HCT116 (cell line): ENCODE measurements around the gene THBD. TPM values are rescaled to one million over a fixed set of nuclear protein-coding genes. Genes with fewer than 3 reads are reported as not detected.

Experiments used
- ATAC-seq: fragments of 200-7000 bp; cut with Tn5 transposase; 2 replicates; pipeline ENCODE4 v1.9.1; 2020; ENCODE audit warnings: mild to moderate bottlenecking, moderate library complexity
- BruUV-seq: library from RNA; stranded (reverse); fragments of 400-500 nt; replicated peaks from 2 replicates; lab custom pipeline; 2021; lab: Mats Ljungman, UMichigan
- CTCF ChIA-PET: fragments of 300-600 bp; sonication (Branson Sonifier 250); formaldehyde crosslinking; loops from one replicate; lab custom pipeline; 2021; ENCODE audit warnings: antibody characterized with exemption; lab: Charles Lee
- POLR2A ChIA-PET: fragments of 300-600, 350-600 bp; sonication (Branson Sonifier 250); formaldehyde crosslinking; loops from one replicate; lab custom pipeline; 2021; ENCODE audit warnings: antibody characterized with exemption; lab: Charles Lee
- RAD21 ChIA-PET, 2 experiments: fragments of 300-600 bp; sonication (Branson Sonifier 250); formaldehyde crosslinking; loops; one replicate each; lab custom pipeline; 2023; ENCODE audit warnings: low total read pairs in 2 of 2; ENCODE audit not compliant: uncharacterized antibody in 2 of 2, unreplicated experiment in 2 of 2, low non-redundant PET in 1 of 2; lab: Charles Lee
- DNase-seq: peaks from one replicate; pipeline ENCODE4 v3.0.0-alpha.2; 2010; ENCODE audit warnings: low read depth, low spot score
- H2AFZ ChIP-seq: fragments of 200-600 bp; shearing (Covaris generic), sonication (generic); 2 replicates; pipeline ENCODE4 v1.6.1; 2017; ENCODE audit warnings: low read depth, mixed run types, mixed read lengths, antibody characterized with exemption, low read length; ENCODE audit not compliant: poor library complexity, severe bottlenecking
- H3K27ac ChIP-seq: 2 replicates; pipeline ENCODE4 v1.5.1; 2012; ENCODE audit warnings: low read depth, low read length
- H3K27me3 ChIP-seq: fragments of 200-600 bp; sonication (generic); 2 replicates; pipeline ENCODE4 v1.6.1; 2016; ENCODE audit warnings: mixed run types, low read length, mixed read lengths; ENCODE audit not compliant: insufficient read depth
- H3K36me3 ChIP-seq, 2 experiments: fragments of 200-500 bp in 1 of 2; fragments of 200-600 bp in 1 of 2; sonication (Bioruptor generic) in 1 of 2; sonication (generic) in 1 of 2; 2 replicates each; pipeline versions ENCODE4 v1.5.1 to v1.6.1; 2014 to 2016; ENCODE audit warnings: low read length in 2 of 2, inconsistent platforms in 1 of 2, mixed read lengths in 1 of 2, mixed run types in 1 of 2; ENCODE audit not compliant: insufficient read depth in 2 of 2, control insufficient read depth in 1 of 2
- H3K4me1 ChIP-seq, 2 experiments: fragments of 200-600 bp in 1 of 2; sonication (generic) in 1 of 2; 2 replicates each; pipeline versions ENCODE4 v1.5.1 to v1.6.1; 2012 to 2017; ENCODE audit warnings: low read length in 2 of 2, inconsistent platforms in 1 of 2, mild to moderate bottlenecking in 1 of 2, mixed read lengths in 1 of 2, mixed run types in 1 of 2, moderate library complexity in 1 of 2; ENCODE audit not compliant: insufficient read depth in 2 of 2, control insufficient read depth in 1 of 2
- H3K4me2 ChIP-seq: fragments of 200-600 bp; sonication (generic); 2 replicates; pipeline ENCODE4 v1.6.1; 2017; ENCODE audit warnings: mixed run types, low read length, mixed read lengths
- H3K4me3 ChIP-seq, 2 experiments: fragments of 200-600 bp in 1 of 2; sonication (generic) in 1 of 2; replicated peaks in 1 of 2; 2 replicates each; pipeline ENCODE4 v1.5.1; 2011 to 2016; ENCODE audit warnings: low read length in 2 of 2, control low read depth in 1 of 2, low read depth in 1 of 2, mild to moderate bottlenecking in 1 of 2, mixed read lengths in 1 of 2, mixed run types in 1 of 2
- H3K79me2 ChIP-seq: fragments of 200-600 bp; sonication (generic); 2 replicates; pipeline ENCODE4 v1.6.1; 2017; ENCODE audit warnings: mild to moderate bottlenecking, mixed run types, low read length, moderate library complexity, mixed read lengths; ENCODE audit not compliant: insufficient read depth
- H3K9ac ChIP-seq: fragments of 200-600 bp; sonication (generic); 2 replicates; pipeline ENCODE4 v1.6.1; 2016; ENCODE audit warnings: low read length, mixed read lengths
- H3K9me2 ChIP-seq: fragments of 200-600 bp; sonication (generic), shearing (Covaris generic); 2 replicates; pipeline ENCODE4 v1.6.1; 2017; ENCODE audit warnings: mixed run types, mild to moderate bottlenecking, moderate library complexity; ENCODE audit not compliant: insufficient read depth
- H3K9me3 ChIP-seq, 2 experiments: fragments of 200-500 bp in 1 of 2; fragments of 200-600 bp in 1 of 2; sonication (Bioruptor generic) in 1 of 2; sonication (generic) in 1 of 2; 2 replicates each; pipeline ENCODE4 v1.6.1; 2014 to 2017; ENCODE audit warnings: low read length in 2 of 2, mixed read lengths in 2 of 2, inconsistent platforms in 1 of 2, low read depth in 1 of 2, mild to moderate bottlenecking in 1 of 2, mixed run types in 1 of 2, moderate library complexity in 1 of 2; ENCODE audit not compliant: control insufficient read depth in 1 of 2, insufficient read depth in 1 of 2
- H4K20me1 ChIP-seq: fragments of 200-600 bp; sonication (generic), shearing (Covaris generic); 2 replicates; pipeline ENCODE4 v1.6.1; 2017; ENCODE audit warnings: mixed run types, mild to moderate bottlenecking, moderate library complexity; ENCODE audit not compliant: insufficient read depth
- CBX3 ChIP-seq: IDR thresholded peaks from 2 replicates; pipeline ENCODE4 v1.6.1; 2012; ENCODE audit warnings: low read depth
- EZH2 ChIP-seq: fragments of 200-600 bp; sonication (generic); IDR thresholded peaks from 2 replicates; pipeline ENCODE4 v1.6.1; 2017; ENCODE audit warnings: antibody characterized with exemption, mixed run types
- EZH2phosphoT487 ChIP-seq: fragments of 200-600 bp; IDR thresholded peaks from 2 replicates; pipeline ENCODE4 v1.6.1; 2018; ENCODE audit warnings: antibody characterized with exemption, borderline replicate concordance
- FOSL1 ChIP-seq: IDR thresholded peaks from 2 replicates; pipeline ENCODE4 v1.6.1; 2012; ENCODE audit warnings: low read depth
- JUND ChIP-seq: IDR thresholded peaks from 2 replicates; pipeline ENCODE4 v1.6.1; 2012
- POLR2A ChIP-seq: IDR thresholded peaks from 2 replicates; pipeline ENCODE4 v1.7.0; 2011; ENCODE audit warnings: borderline replicate concordance; ENCODE audit not compliant: insufficient read depth, insufficient read length; ENCODE audit errors: extremely low read depth
- POLR2AphosphoS5 ChIP-seq: IDR thresholded peaks from 2 replicates; pipeline ENCODE4 v1.6.1; 2011; ENCODE audit warnings: mild to moderate bottlenecking, low read depth, low read length, moderate library complexity
- RAD21 ChIP-seq: IDR thresholded peaks from 2 replicates; pipeline ENCODE4 v1.6.1; 2012; ENCODE audit warnings: low read depth, mild to moderate bottlenecking
- SIN3A ChIP-seq: IDR thresholded peaks from 2 replicates; pipeline ENCODE4 v1.6.1; 2012; ENCODE audit warnings: low read depth
- SP1 ChIP-seq: IDR thresholded peaks from 2 replicates; pipeline ENCODE4 v1.6.1; 2012; ENCODE audit warnings: low read depth
- SRF ChIP-seq: IDR thresholded peaks from 2 replicates; pipeline ENCODE4 v1.6.1; 2012; ENCODE audit warnings: low read depth
- TCF7L2 ChIP-seq: IDR thresholded peaks from 2 replicates; pipeline ENCODE4 v1.7.0; 2011; ENCODE audit warnings: borderline replicate concordance, inconsistent platforms; ENCODE audit not compliant: insufficient read depth, insufficient read length; ENCODE audit errors: extremely low read depth
- YY1 ChIP-seq: IDR thresholded peaks from 2 replicates; pipeline ENCODE4 v1.6.1; 2011; ENCODE audit warnings: low read length, low read depth, moderate library complexity, mild to moderate bottlenecking; ENCODE audit not compliant: insufficient replicate concordance; ENCODE audit errors: extremely low read depth
- ZNF274 ChIP-seq: fragments of 200-500 bp; sonication (Bioruptor generic); IDR thresholded peaks from 2 replicates; pipeline ENCODE4 v1.6.1; 2014; ENCODE audit warnings: mild to moderate bottlenecking, low read depth, low read length, inconsistent platforms
- intact Hi-C: fragments of 100-400 bp; cut with micrococcal nuclease; formaldehyde crosslinking; loops from 2 replicates; pipeline ENCODE4 v1.10.0; 2022
- total RNA-seq: library from RNA; stranded (reverse); gene quantifications from one replicate; pipeline ENCODE4 v1.2.1, GENCODE V29; 2021; ENCODE audit not compliant: unreplicated experiment
- TF ChIP-seq, protein P1 (sequence below): IDR thresholded peaks from 2 replicates; pipeline ENCODE4 v1.6.1; 2012
- TF ChIP-seq, protein P2 (sequence below): IDR thresholded peaks from 2 replicates; pipeline ENCODE4 v1.6.1; 2011; ENCODE audit warnings: mild to moderate bottlenecking, low read length, moderate library complexity; ENCODE audit not compliant: insufficient replicate concordance; ENCODE audit errors: extremely low read depth
- TF ChIP-seq, protein P3 (sequence below): IDR thresholded peaks from 2 replicates; pipeline ENCODE4 v1.6.1; 2012

THBD gene
- total RNA-seq, 1 experiment from 2014 or later, result 0.39 TPM

DNA sequence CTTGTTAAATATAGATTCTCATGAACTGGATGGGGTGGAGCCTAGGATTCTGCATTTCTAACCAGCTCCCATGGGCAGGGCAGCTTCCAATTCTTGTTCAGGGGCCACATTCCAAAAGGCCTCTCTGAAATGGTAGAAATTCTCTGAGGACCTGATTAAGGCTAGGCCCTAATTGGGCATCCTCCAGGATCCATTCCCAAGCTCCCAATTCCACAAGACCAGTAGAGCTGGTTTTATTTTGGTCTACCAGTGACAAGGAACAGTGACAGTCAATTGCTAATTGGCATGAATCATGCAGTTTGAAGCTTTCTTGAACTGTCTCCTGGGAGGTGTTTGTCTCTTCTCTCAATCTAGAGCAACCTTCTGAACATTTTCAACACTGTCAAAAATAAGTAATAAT, 3.0 kb downstream of the THBD start:
- TF ChIP-seq POLR2AphosphoS5 (no peak), ZNF274 (no peak), JUND (no peak), YY1 (no peak), RAD21 (no peak), CBX3 (no peak), SRF (no peak), SP1 (no peak), SIN3A (no peak), EZH2phosphoT487 (no peak), EZH2 (no peak), TCF7L2 (no peak), FOSL1 (no peak), POLR2A (no peak)
- TF ChIP-seq, protein P1, sequence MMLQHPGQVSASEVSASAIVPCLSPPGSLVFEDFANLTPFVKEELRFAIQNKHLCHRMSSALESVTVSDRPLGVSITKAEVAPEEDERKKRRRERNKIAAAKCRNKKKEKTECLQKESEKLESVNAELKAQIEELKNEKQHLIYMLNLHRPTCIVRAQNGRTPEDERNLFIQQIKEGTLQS, result no peak
- TF ChIP-seq, protein P2, sequence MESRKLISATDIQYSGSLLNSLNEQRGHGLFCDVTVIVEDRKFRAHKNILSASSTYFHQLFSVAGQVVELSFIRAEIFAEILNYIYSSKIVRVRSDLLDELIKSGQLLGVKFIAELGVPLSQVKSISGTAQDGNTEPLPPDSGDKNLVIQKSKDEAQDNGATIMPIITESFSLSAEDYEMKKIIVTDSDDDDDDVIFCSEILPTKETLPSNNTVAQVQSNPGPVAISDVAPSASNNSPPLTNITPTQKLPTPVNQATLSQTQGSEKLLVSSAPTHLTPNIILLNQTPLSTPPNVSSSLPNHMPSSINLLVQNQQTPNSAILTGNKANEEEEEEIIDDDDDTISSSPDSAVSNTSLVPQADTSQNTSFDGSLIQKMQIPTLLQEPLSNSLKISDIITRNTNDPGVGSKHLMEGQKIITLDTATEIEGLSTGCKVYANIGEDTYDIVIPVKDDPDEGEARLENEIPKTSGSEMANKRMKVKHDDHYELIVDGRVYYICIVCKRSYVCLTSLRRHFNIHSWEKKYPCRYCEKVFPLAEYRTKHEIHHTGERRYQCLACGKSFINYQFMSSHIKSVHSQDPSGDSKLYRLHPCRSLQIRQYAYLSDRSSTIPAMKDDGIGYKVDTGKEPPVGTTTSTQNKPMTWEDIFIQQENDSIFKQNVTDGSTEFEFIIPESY, result no peak
- TF ChIP-seq, protein P3, sequence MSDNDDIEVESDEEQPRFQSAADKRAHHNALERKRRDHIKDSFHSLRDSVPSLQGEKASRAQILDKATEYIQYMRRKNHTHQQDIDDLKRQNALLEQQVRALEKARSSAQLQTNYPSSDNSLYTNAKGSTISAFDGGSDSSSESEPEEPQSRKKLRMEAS, result no peak

More for the DNA sequence above, 3.0 kb downstream of the THBD start:
- H3K9me3 ChIP-seq, result no peaks in the 10 kb centered on the region
- ATAC-seq (no peak), DNase-seq (no peak)
- no peak overlapping the region for H3K9ac ChIP-seq
- no peaks in the 10 kb centered on the region for H3K79me2 ChIP-seq
- H3K4me3 ChIP-seq, result no peak overlapping the region
- H3K27ac ChIP-seq, result no peak overlapping the region
- ChIA-PET CTCF (interaction anchor here (0.9 kb wide), 2 partner anchors 155 to 355 kb away, joined by 4 to 5 read pairs; no protein-coding TSS in a partner anchor), POLR2A (no interaction called here), RAD21 (no interaction called here)
- H3K9me2 ChIP-seq, result no peaks in the 10 kb centered on the region
- peaks cover 3 to 31% of the 10 kb centered on the region in 2 experiments; a peak in 3 of 4 replicates for H3K4me1 ChIP-seq
- intact Hi-C loops, result no loop called here
- BruUV-seq, result no TSS peak
- H3K27me3 ChIP-seq, result peaks cover 17% of the 10 kb centered on the region
- no peaks in the 10 kb centered on the region for H4K20me1 ChIP-seq
- H3K36me3 ChIP-seq, result no peaks in the 10 kb centered on the region
- no peak overlapping the region for H3K4me2 ChIP-seq
- H2AFZ ChIP-seq, result no peak overlapping the region
